Measurements from ENCODE around the gene POLR2E. TPM values are rescaled to one million over a fixed set of nuclear protein-coding genes. Genes with fewer than 3 reads are reported as not detected.

The POLR2E gene
- total RNA-seq, 1 donor from 2014 or later = 155 TPM

DNA sequence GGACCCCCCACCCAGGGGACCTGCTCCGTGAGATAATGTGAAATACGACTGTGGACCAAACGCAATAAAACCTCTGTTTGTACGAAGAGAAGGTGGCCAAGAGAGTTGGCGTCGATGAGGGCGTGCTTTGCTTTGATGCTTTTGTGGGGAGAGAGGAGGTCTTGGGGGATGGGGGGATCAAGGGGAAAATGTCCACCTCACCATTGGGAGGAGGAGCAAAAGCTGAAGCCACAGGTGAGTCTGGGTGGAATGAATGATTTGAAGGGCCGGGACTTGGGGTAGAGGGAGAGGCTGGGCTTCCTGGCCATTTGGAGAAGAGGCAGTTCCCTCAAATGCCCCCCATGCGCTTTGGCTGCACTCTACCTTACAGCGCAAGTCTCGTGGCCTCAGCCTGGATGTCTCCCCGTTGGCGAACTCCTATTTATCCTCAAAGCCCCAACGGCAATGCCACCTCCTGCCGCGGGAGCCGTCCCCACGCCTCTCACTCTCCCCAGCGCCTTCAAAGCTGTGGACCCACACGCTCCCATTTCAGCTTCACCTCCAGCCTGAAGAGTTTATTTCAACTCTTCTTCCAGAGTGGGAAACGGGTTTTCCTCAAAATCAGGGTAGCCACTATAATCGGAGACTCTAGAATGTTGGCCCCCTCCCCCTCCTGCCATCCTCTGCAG lies 56.1 kb downstream of the POLR2E start:
- ATAC-seq = no peak
- Histone ChIP-seq H3K9me3 (no peaks in the 10 kb centered on the region), H3K27ac (peak overlapping the region; percentile 11), H3K4me3 (peak overlapping the region; percentile 60), H3K27me3 (no peaks in the 10 kb centered on the region), H3K4me1 (peaks cover 37% of the 10 kb centered on the region), H3K36me3 (peaks cover 30% of the 10 kb centered on the region)
- intact Hi-C loops (cut with DNase I) = loop anchor here (10.0 kb wide), 1 partner anchor 46 kb away; no protein-coding TSS in a partner anchor
- no peak for TF ChIP-seq CTCF (IDR thresholded peaks at IDR 0.05)
- DNase-seq = no peak

DNA sequence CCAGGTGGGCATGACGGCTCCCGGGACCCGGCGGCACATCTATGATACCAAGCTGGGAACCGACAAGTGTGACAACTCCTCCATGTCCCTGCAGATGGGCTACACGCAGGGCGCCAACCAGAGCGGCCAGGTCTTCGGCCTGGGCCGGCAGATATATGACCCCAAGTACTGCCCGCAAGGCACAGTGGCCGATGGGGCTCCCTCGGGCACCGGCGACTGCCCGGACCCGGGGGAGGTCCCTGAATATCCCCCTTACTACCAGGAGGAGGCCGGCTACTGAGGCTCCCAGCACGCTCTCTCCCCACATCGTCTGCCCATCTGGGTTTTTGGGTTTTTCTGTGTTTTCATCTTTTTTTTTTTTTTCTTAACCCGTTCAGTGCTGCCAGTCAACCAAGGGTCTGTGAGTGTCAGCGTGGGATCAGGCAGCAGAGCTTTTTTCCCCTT lies 57.5 kb downstream of the POLR2E start:
- ATAC-seq (no peak), DNase-seq (no peak)
- peaks cover 39% of the 10 kb centered on the region for H3K36me3 ChIP-seq
- peaks cover 37% of the 10 kb centered on the region for H3K4me1 ChIP-seq
- peak overlapping the region; percentile 66 for H3K27ac ChIP-seq
- H3K27me3 ChIP-seq = no peaks in the 10 kb centered on the region
- TF ChIP-seq CTCF (IDR thresholded peaks at IDR 0.05) = no peak
- intact Hi-C loops (cut with DNase I) = loop anchor here (10.0 kb wide), 1 partner anchor 47 kb away; no protein-coding TSS in a partner anchor
- no peaks in the 10 kb centered on the region for H3K9me3 ChIP-seq
- H3K4me3 ChIP-seq = no peak overlapping the region

Other genes with a start within 250 kb of the POLR2E start
- gene ELANE, start 243.1 kb downstream of the POLR2E start, total RNA-seq = 0.52 TPM
- gene CFD, start 235.7 kb downstream of the POLR2E start, total RNA-seq = 153 TPM
- 51.8 TPM for gene MED16, start 202.2 kb downstream of the POLR2E start, total RNA-seq
- gene RNU6-9, start 201.9 kb downstream of the POLR2E start, total RNA-seq = not detected
- 50.7 TPM for gene R3HDM4, start 182.2 kb downstream of the POLR2E start, total RNA-seq
- not detected for gene KISS1R, start 178.0 kb downstream of the POLR2E start, total RNA-seq
- 16.1 TPM for gene ARID3A, start 169.3 kb downstream of the POLR2E start, total RNA-seq
- gene WDR18, start 111.0 kb downstream of the POLR2E start, total RNA-seq = 21.9 TPM
- gene GRIN3B, start 95.0 kb downstream of the POLR2E start, total RNA-seq = not detected
- 167 TPM for gene TMEM259, start 74.3 kb downstream of the POLR2E start, total RNA-seq
- gene RNU6-2, start 73.9 kb downstream of the POLR2E start, total RNA-seq = not detected
- gene CNN2, start 68.8 kb downstream of the POLR2E start, total RNA-seq = 220 TPM
- 51.0 TPM for gene ABCA7, start 55.3 kb downstream of the POLR2E start, total RNA-seq
- gene ARHGAP45, start 28.2 kb downstream of the POLR2E start, total RNA-seq = 98.2 TPM
- gene GPX4, start 8.6 kb upstream of the POLR2E start, total RNA-seq = 387 TPM
- 125 TPM for gene SBNO2, start 78.9 kb upstream of the POLR2E start, total RNA-seq
- gene STK11, start 110.4 kb upstream of the POLR2E start, total RNA-seq = 51.8 TPM
- gene CBARP, start 142.6 kb upstream of the POLR2E start, total RNA-seq = 1.0 TPM
- gene ATP5F1D, start 146.4 kb upstream of the POLR2E start, total RNA-seq = 126 TPM
- 135 TPM for gene MIDN, start 153.2 kb upstream of the POLR2E start, total RNA-seq
- 322 TPM for gene CIRBP, start 174.0 kb upstream of the POLR2E start, total RNA-seq
- gene FAM174C, start 180.2 kb upstream of the POLR2E start, total RNA-seq = 41.4 TPM
- gene EFNA2, start 190.5 kb upstream of the POLR2E start, total RNA-seq = not detected

Data from upper lobe of right lung (tissue), 1 donor.